Heart left ventricle (tissue), 13 donors: ENCODE data around the gene RPEL1.

ENCODE experiments used
- POLR2A ChIP-seq, 2 donors: fragments of 450-650 bp; IDR thresholded peaks; one replicate each; pipeline ENCODE4 v1.6.1; 2017; ENCODE audit warnings: antibody characterized with exemption in 2 of 2, mild to moderate bottlenecking in 2 of 2, moderate library complexity in 2 of 2
- TF ChIP-seq, protein P1 (sequence below), 12 donors: fragments of 200-600 bp; sonication (generic) in 4 of 12; IDR thresholded peaks; one replicate each; pipeline versions ENCODE4 v1.5.0 to v1.8.0; 2018 to 2022; ENCODE audit warnings: antibody characterized with exemption in 12 of 12, mild to moderate bottlenecking in 5 of 12
- donor health status: ischemic (EF 13 %, LVEDD 7.1; RV severe dilation, severe dysfunction).
- donor health status: DM: no; HTN: yes; CAD: no.
- donor health status: DM: no; HTN: no; CAD: no.
- donor health status: ischemic (EF 25% LVEDD 6.9; RV normal size, moderate dysfunction).
- donor health status: ischemic (EF 25% LVEDD 5.7; RV mildly dilated, moderate dysfunction).
- donor health status: ischemic (EF 35%, LVEDD 5.7; RV mildly dilated, moderate dysfunction).
- donor health status: nonischemic (EF 11% LVEDD 7.7; RV severe dilation, severe dysfunction).
- donor health status: DM: yes; HTN: yes; CAD: no.
- donor health status: PGD.
- donor health status: ischemic (EF 29% LVEDD 5.4; RV normal size, mild dysfunction).
- donor health status: nonischemic (EF 23%, LVEDD 6.1; RV moderate dilation, normal function).

- TF ChIP-seq, protein P1, sequence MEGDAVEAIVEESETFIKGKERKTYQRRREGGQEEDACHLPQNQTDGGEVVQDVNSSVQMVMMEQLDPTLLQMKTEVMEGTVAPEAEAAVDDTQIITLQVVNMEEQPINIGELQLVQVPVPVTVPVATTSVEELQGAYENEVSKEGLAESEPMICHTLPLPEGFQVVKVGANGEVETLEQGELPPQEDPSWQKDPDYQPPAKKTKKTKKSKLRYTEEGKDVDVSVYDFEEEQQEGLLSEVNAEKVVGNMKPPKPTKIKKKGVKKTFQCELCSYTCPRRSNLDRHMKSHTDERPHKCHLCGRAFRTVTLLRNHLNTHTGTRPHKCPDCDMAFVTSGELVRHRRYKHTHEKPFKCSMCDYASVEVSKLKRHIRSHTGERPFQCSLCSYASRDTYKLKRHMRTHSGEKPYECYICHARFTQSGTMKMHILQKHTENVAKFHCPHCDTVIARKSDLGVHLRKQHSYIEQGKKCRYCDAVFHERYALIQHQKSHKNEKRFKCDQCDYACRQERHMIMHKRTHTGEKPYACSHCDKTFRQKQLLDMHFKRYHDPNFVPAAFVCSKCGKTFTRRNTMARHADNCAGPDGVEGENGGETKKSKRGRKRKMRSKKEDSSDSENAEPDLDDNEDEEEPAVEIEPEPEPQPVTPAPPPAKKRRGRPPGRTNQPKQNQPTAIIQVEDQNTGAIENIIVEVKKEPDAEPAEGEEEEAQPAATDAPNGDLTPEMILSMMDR (IDR thresholded peaks at IDR 0.05) = no peak
- no peak for TF ChIP-seq POLR2A (IDR thresholded peaks at IDR 0.05)
Measured at GRCh38 chr10:103204353-103205255, 41.1 kb upstream of the RPEL1 start.
